ENCODE results near the gene DCHS1. TPM values are rescaled to one million over a fixed set of nuclear protein-coding genes. Genes with fewer than 3 reads are reported as not detected.

Gene DCHS1
- total and polyA plus RNA-seq, 9 of the 15 experiments (the other 6 are each of a cell fraction or from before 2014, with no cell fraction given), result 0.04 to 0.49 (median 0.14) TPM; not detected in 2

DNA sequence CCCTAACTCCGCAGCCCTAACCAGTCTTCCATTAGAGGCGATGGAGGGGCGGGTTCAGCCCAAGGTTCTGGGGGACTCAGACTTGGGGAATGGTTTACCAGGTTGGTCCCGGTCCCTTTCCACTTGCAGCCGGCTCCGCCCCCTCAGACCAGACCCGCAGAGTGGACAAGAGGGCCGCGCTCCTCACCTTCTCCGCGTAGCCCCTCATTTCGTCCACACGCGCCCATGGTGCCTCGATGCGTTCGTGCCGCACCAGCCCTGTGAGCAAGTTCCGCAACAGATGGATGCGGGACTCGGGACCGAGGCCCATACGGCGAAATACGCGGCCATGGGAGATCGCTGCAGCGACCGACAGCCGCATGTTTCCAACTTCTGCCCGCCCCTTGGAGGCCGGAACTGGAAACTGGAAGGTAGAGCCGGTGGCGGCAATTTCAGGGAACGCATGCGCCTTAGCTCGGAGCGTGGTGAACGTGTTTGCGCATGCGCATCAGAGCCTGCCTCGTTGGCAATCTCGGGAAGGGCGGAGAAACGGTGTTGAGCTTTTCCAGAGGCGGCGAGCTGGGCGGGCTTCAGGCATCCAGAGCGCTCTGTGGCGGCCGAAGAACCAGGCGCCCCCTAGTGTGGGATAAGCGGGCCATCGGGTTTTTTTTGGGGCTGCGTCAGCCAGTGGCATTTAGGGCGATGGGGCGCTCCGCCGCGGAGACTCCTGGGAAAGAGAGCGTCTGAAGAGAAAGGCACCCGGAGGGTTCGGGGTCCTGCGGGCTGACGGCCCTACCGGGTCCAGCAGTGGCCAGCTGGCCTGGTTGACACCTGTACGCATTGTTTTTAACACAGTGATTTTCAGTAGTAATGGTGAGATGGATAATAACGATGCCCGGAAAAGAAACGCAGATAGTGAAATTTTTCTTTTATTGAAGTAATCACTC lies 27.6 kb upstream of the DCHS1 start, which contains the start of gene MRPL17 (continued):
- peak; percentile 90 for TF ChIP-seq GABPA (tag; conservative IDR thresholded peaks at IDR 0.05; ENCODE audit: low read depth)
- peak; percentile 43; the same call in 1 of the 2 replicates for TF ChIP-seq ARID1B (IDR thresholded peaks at IDR 0.05)
- peak; percentile 80 to 90; a peak in 2 of 4 replicates for TF ChIP-seq SIN3A (IDR thresholded peaks at IDR 0.05; ENCODE audit: borderline replicate concordance in 2 of 2, control insufficient read depth in 1 of 2, low read depth in 2 of 2, low read length in 2 of 2)
- TF ChIP-seq BCOR (IDR thresholded peaks at IDR 0.05), result no peak
- TF ChIP-seq C11orf30 (IDR thresholded peaks at IDR 0.05; ENCODE audit: low read depth), result peak; percentile 36
- TF ChIP-seq ZNF77 (CRISPR knock-in tag; IDR thresholded peaks at IDR 0.05), result no peak
- peak; percentile 98 for TF ChIP-seq MYC (IDR thresholded peaks at IDR 0.05; ENCODE audit: low read depth, low read length)
- TF ChIP-seq MYC (CRISPR knock-in tag; IDR thresholded peaks at IDR 0.05; ENCODE audit: borderline replicate concordance, low read depth), result peak; percentile 87
- no peak for TF ChIP-seq CREB1 (IDR thresholded peaks at IDR 0.05)
- TF ChIP-seq CREB1 (CRISPR knock-in tag; IDR thresholded peaks at IDR 0.05), result peak; percentile 20; the same call in 1 of the 2 replicates
- TF ChIP-seq GMEB1 (CRISPR knock-in tag; IDR thresholded peaks at IDR 0.05), result 0 out of 2 replicates have a peak, but pooled peaks have one; percentile 20
- 0 out of 2 replicates have a peak, but pooled peaks have one; percentile 30 for TF ChIP-seq KLF1 (tag; IDR thresholded peaks at IDR 0.05)
- TF ChIP-seq SPI1 (IDR thresholded peaks at IDR 0.05; ENCODE audit: borderline replicate concordance, low read depth, low read length), result peak; percentile 41; the same call in 1 of the 2 replicates
- TF ChIP-seq L3MBTL2 (IDR thresholded peaks at IDR 0.05), result peak; percentile 94
- TF ChIP-seq MCM2 (IDR thresholded peaks at IDR 0.05; ENCODE audit: low read depth), result no peak
- TF ChIP-seq ZFX (CRISPR knock-in tag; IDR thresholded peaks at IDR 0.05), result peak; percentile 93
- TF ChIP-seq CTBP1 (IDR thresholded peaks at IDR 0.05; ENCODE audit: borderline replicate concordance), result peak; percentile 89
- TF ChIP-seq, protein P1, sequence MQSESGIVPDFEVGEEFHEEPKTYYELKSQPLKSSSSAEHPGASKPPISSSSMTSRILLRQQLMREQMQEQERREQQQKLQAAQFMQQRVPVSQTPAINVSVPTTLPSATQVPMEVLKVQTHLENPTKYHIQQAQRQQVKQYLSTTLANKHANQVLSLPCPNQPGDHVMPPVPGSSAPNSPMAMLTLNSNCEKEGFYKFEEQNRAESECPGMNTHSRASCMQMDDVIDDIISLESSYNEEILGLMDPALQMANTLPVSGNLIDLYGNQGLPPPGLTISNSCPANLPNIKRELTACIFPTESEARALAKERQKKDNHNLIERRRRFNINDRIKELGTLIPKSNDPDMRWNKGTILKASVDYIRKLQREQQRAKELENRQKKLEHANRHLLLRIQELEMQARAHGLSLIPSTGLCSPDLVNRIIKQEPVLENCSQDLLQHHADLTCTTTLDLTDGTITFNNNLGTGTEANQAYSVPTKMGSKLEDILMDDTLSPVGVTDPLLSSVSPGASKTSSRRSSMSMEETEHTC (IDR thresholded peaks at IDR 0.05), result 0 out of 2 replicates have a peak, but pooled peaks have one; percentile 17
- TF ChIP-seq SRSF1 (IDR thresholded peaks at IDR 0.05; ENCODE audit: low read depth, low read length), result no peak
- TF ChIP-seq PHB (CRISPR knock-in tag; IDR thresholded peaks at IDR 0.05), result peak; percentile 73; the same call in 1 of the 2 replicates
- TF ChIP-seq NR1H2 (CRISPR knock-in tag; IDR thresholded peaks at IDR 0.05), result 0 out of 2 replicates have a peak, but pooled peaks have one; percentile 79
- TF ChIP-seq KDM1A (IDR thresholded peaks at IDR 0.05), result 0 out of 4 replicates have a peak, but pooled peaks of 1 of the 2 experiments have one; percentile 20
- TF ChIP-seq ASH1L (IDR thresholded peaks at IDR 0.05; ENCODE audit: borderline replicate concordance, low read depth, partially characterized antibody), result peak; percentile 27
- no peak for TF ChIP-seq PTTG1 (tag; IDR thresholded peaks at IDR 0.05; ENCODE audit: low read depth)
- peak; percentile 40; the same call in 1 of the 2 replicates for TF ChIP-seq MYNN (IDR thresholded peaks at IDR 0.05)
- no peak for TF ChIP-seq MYNN (CRISPR knock-in tag; IDR thresholded peaks at IDR 0.05)
- peak; percentile 96; the same call in 1 of the 2 replicates for TF ChIP-seq KAT7 (CRISPR knock-in tag; IDR thresholded peaks at IDR 0.05; ENCODE audit: borderline replicate concordance)
- no peak for TF ChIP-seq MCM3 (IDR thresholded peaks at IDR 0.05)
- TF ChIP-seq RHOXF2B (CRISPR knock-in tag; conservative IDR thresholded peaks at IDR 0.05), result 0 out of 2 replicates have a peak, but pooled peaks have one; percentile 11

Measured in K562 (cell line).